Body of pancreas (tissue), 4 donors: ENCODE results near the gene TMEM168. TPM values are rescaled to one million over a fixed set of nuclear protein-coding genes. Genes with fewer than 3 reads are reported as not detected.
A peak's percentile ranks its signal among the peaks of the same experiment; 100 is the strongest.
"Not testable (repeated sequence)": the region's sequence is repeated elsewhere in the genome, so short reads cannot be mapped to it uniquely, and the experiment has no call there.

ENCODE experiments used
- ATAC-seq: fragments of 150-250 bp; one replicate; pipeline ENCODE4 v1.9.1; 2016
- DNase-seq, 4 donors: peaks; one replicate each; pipeline ENCODE4 v3.0.0-alpha.2; 2019
- H3K27ac ChIP-seq, 4 donors: fragments of 200-600 bp; sonication (generic); 1 replicate in 3 of 4; 2 replicates in 1 of 4; pipeline versions ENCODE4 v1.5.1 to v1.6.1; 2016 to 2019; ENCODE audit warnings: mild to moderate bottlenecking in 1 of 4, mixed read lengths in 1 of 4, moderate library complexity in 1 of 4
- H3K27me3 ChIP-seq, 2 donors: fragments of 200-600 bp; sonication (generic); one replicate each; pipeline ENCODE4 v1.6.0; 2016; ENCODE audit warnings: mild to moderate bottlenecking in 1 of 2
- H3K36me3 ChIP-seq, 2 donors: fragments of 200-600 bp; sonication (generic); replicated peaks in 1 of 2; 2 replicates each; pipeline ENCODE4 v1.5.1; 2016; ENCODE audit warnings: low read depth in 2 of 2; ENCODE audit not compliant: insufficient read depth in 1 of 2
- H3K4me1 ChIP-seq: fragments of 200-600 bp; sonication (generic); one replicate; pipeline ENCODE4 v1.6.0; 2016
- H3K4me3 ChIP-seq, 2 donors: fragments of 200-600 bp; sonication (generic); 1 replicate in 1 of 2; 2 replicates in 1 of 2; pipeline ENCODE4 v1.5.1; 2016 to 2019
- H3K9me3 ChIP-seq, 3 donors: fragments of 200-600 bp; sonication (generic); 1 replicate in 2 of 3; 2 replicates in 1 of 3; pipeline ENCODE4 v1.5.1; 2016
- CTCF ChIP-seq, 7 experiments: fragments of 450-650 bp in 4 of 7; fragments of 200-600 bp in 3 of 7; sonication (generic) in 3 of 7; IDR thresholded peaks; one replicate each; pipeline ENCODE4 v1.5.1; 2016 to 2019; ENCODE audit warnings: antibody characterized with exemption in 7 of 7
- POLR2A ChIP-seq, 3 donors: fragments of 450-650 bp; IDR thresholded peaks; one replicate each; pipeline ENCODE4 v1.6.1; 2016; ENCODE audit warnings: antibody characterized with exemption in 3 of 3, mild to moderate bottlenecking in 2 of 3
- WGBS, 2 donors: methylation state at CpG; one replicate each; pipeline ENCODE4 v1.1.5; 2017; 5-methylcytosine and 5-hydroxymethylcytosine counted together
- intact Hi-C: fragments of 100-400 bp; cut with DNase I; formaldehyde crosslinking; loops from one replicate; pipeline ENCODE4 v1.15.1; 2023
- total RNA-seq, 2 donors: library from RNA; depleted of rRNA; stranded (reverse); fragments of >200 nt; gene quantifications; one replicate each; pipeline ENCODE4 v1.1.0, GENCODE V29; 2016

The TMEM168 gene
- total RNA-seq, 2 donors from 2014 or later = 13.7 to 15.8 TPM

- H3K4me1 ChIP-seq = no peaks in the 10 kb centered on the region
- intact Hi-C loops = no loop called here
- H3K36me3 ChIP-seq = no peaks in the 10 kb centered on the region
- 80 to 87% methylated on average over 3 of the region's 3 CpGs for WGBS, 2 donors
- TF ChIP-seq POLR2A (IDR thresholded peaks at IDR 0.05) (no peak), CTCF (IDR thresholded peaks at IDR 0.05) (no peak)
- DNase-seq = no peak
- H3K27me3 ChIP-seq = no peaks in the 10 kb centered on the region
- ATAC-seq = no peak
- no peaks in the 10 kb centered on the region for H3K9me3 ChIP-seq
- no peak overlapping the region for H3K27ac ChIP-seq
- no peak overlapping the region for H3K4me3 ChIP-seq
These were observed 9.4 kb upstream of the TMEM168 start for GRCh38 chr7:112799448-112800120.

GRCh38 chr7:112798274-112799159 is 8.3 kb upstream of the TMEM168 start:
- H3K27ac ChIP-seq = no peak overlapping the region
- DNase-seq (no peak), ATAC-seq (peak; percentile 27)
- WGBS, 2 donors = 35 to 69% methylated on average over 2 of the region's 2 CpGs
- TF ChIP-seq CTCF (IDR thresholded peaks at IDR 0.05) = no peak
- no peak for TF ChIP-seq POLR2A (IDR thresholded peaks at IDR 0.05)
- no peaks in the 10 kb centered on the region for H3K9me3 ChIP-seq
- no peaks in the 10 kb centered on the region for H3K36me3 ChIP-seq
- no peak overlapping the region for H3K4me3 ChIP-seq
- H3K4me1 ChIP-seq = no peaks in the 10 kb centered on the region
- intact Hi-C loops = no loop called here
- H3K27me3 ChIP-seq = no peaks in the 10 kb centered on the region

- H3K27me3 ChIP-seq, H3K4me1 ChIP-seq, H3K27ac ChIP-seq, H3K9me3 ChIP-seq, H3K36me3 ChIP-seq, DNase-seq, H3K4me3 ChIP-seq, ATAC-seq, intact Hi-C loops: not testable (repeated sequence)
These were observed 6.4 kb upstream of the TMEM168 start for GRCh38 chr7:112796552-112796951.

- no peaks in the 10 kb centered on the region for H3K27me3 ChIP-seq
- no peaks in the 10 kb centered on the region for H3K9me3 ChIP-seq
- DNase-seq = no peak
- ATAC-seq = no peak
- intact Hi-C loops = no loop called here
- H3K4me3 ChIP-seq = no peak overlapping the region
- H3K4me1 ChIP-seq = peaks cover 13% of the 10 kb centered on the region
- no peaks in the 10 kb centered on the region for H3K36me3 ChIP-seq
- TF ChIP-seq CTCF (IDR thresholded peaks at IDR 0.05) (no peak), POLR2A (IDR thresholded peaks at IDR 0.05) (no peak)
- 68 to 75% methylated on average over 3 of the region's 3 CpGs for WGBS, 2 donors
- H3K27ac ChIP-seq = no peak overlapping the region
These were observed 2.2 kb upstream of the TMEM168 start for GRCh38 chr7:112792441-112792840.

- no peaks in the 10 kb centered on the region for H3K36me3 ChIP-seq
- no peak for DNase-seq
- intact Hi-C loops = no loop called here
- ATAC-seq = no peak
- TF ChIP-seq CTCF (IDR thresholded peaks at IDR 0.05) (no peak), POLR2A (IDR thresholded peaks at IDR 0.05) (no peak)
- WGBS, 2 donors = 90 to 91% methylated on average over 15 of the region's 15 CpGs
- no peaks in the 10 kb centered on the region for H3K27me3 ChIP-seq
- H3K9me3 ChIP-seq = no peaks in the 10 kb centered on the region
- H3K27ac ChIP-seq = no peak overlapping the region
- H3K4me1 ChIP-seq = peaks cover 13% of the 10 kb centered on the region
- no peak overlapping the region for H3K4me3 ChIP-seq
These were observed 1.4 kb upstream of the TMEM168 start for GRCh38 chr7:112791465-112792168.
